Muscle layer of colon (tissue), 2 donors: ENCODE measurements around the gene PLPPR1.

ENCODE experiments used
- H3K27ac ChIP-seq: one replicate; pipeline ENCODE4 v1.7.0; 2013; ENCODE audit warnings: low read depth, mild to moderate bottlenecking, low read length, moderate library complexity
- H3K27me3 ChIP-seq, 2 donors: one replicate each; pipeline ENCODE4 v1.7.0; 2013; ENCODE audit warnings: low read length in 2 of 2, mild to moderate bottlenecking in 2 of 2; ENCODE audit not compliant: insufficient read depth in 2 of 2, control insufficient read depth in 1 of 2
- H3K36me3 ChIP-seq: one replicate; pipeline ENCODE4 v1.7.0; 2013; ENCODE audit warnings: mild to moderate bottlenecking, low read length; ENCODE audit not compliant: insufficient read depth
- H3K4me1 ChIP-seq: one replicate; pipeline ENCODE4 v1.7.0; 2013; ENCODE audit warnings: mild to moderate bottlenecking, low read length; ENCODE audit not compliant: insufficient read depth
- H3K4me3 ChIP-seq, 2 donors: one replicate each; pipeline ENCODE4 v1.7.0; 2013; ENCODE audit warnings: low read length in 2 of 2, low read depth in 1 of 2, mild to moderate bottlenecking in 1 of 2, moderate library complexity in 1 of 2
- H3K9ac ChIP-seq: one replicate; pipeline ENCODE4 v1.7.0; 2013; ENCODE audit warnings: low read length
- H3K9me3 ChIP-seq: one replicate; pipeline ENCODE4 v1.7.0; 2013; ENCODE audit warnings: mild to moderate bottlenecking, low read length
- donor health status: abdominal sarcoma.
- donor health status: Adenocarcinoma of cecum.

PLPPR1 gene

DNA sequence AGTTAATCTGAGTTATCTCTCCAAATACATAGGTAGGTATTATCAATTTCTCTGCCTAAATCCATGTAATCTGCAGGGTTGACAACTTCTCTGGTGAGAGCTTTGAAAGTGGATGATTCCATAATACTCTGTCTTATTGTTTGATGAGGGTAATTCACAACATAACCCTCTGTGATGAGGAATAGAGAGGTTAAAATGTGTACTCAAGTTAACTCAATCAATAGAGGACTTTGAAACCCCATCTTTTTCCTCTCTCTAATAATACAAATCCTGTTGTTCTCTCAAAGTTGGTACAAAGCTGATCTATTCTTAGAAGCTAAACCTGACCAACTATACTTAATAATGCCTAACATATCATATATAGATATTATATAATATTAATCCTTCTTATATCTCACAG lies 100.1 kb downstream of the PLPPR1 start:
- H3K9ac ChIP-seq = no peak overlapping the region
- no peak overlapping the region for H3K27ac ChIP-seq
- no peaks in the 10 kb centered on the region for H3K4me1 ChIP-seq
- H3K27me3 ChIP-seq = no peaks in the 10 kb centered on the region
- no peak overlapping the region for H3K4me3 ChIP-seq
- no peaks in the 10 kb centered on the region for H3K36me3 ChIP-seq
- no peaks in the 10 kb centered on the region for H3K9me3 ChIP-seq

GRCh38 chr9:101130054-101130453 lies 101.5 kb downstream of the PLPPR1 start:
- H3K36me3 ChIP-seq = no peaks in the 10 kb centered on the region
- H3K9ac ChIP-seq = no peak overlapping the region
- H3K4me3 ChIP-seq = no peak overlapping the region
- H3K4me1 ChIP-seq = no peaks in the 10 kb centered on the region
- H3K27me3 ChIP-seq = no peaks in the 10 kb centered on the region
- H3K27ac ChIP-seq = no peak overlapping the region
- no peaks in the 10 kb centered on the region for H3K9me3 ChIP-seq

GRCh38 chr9:101131326-101131725 lies 102.8 kb downstream of the PLPPR1 start:
- no peaks in the 10 kb centered on the region for H3K27me3 ChIP-seq
- H3K36me3 ChIP-seq = no peaks in the 10 kb centered on the region

GRCh38 chr9:101132801-101133200 lies 104.3 kb downstream of the PLPPR1 start:
- H3K9me3 ChIP-seq = no peaks in the 10 kb centered on the region
- no peak overlapping the region for H3K4me3 ChIP-seq
- H3K27ac ChIP-seq = no peak overlapping the region
- H3K36me3 ChIP-seq = no peaks in the 10 kb centered on the region
- H3K27me3 ChIP-seq = no peaks in the 10 kb centered on the region
- H3K9ac ChIP-seq = no peak overlapping the region
- H3K4me1 ChIP-seq = no peaks in the 10 kb centered on the region

More at GRCh38 chr9:101131326-101131725, 102.8 kb downstream of the PLPPR1 start:
- Histone ChIP-seq H3K4me1 (no peaks in the 10 kb centered on the region), H3K9ac (no peak overlapping the region), H3K9me3 (no peaks in the 10 kb centered on the region), H3K4me3 (no peak overlapping the region), H3K27ac (no peak overlapping the region)

DNA sequence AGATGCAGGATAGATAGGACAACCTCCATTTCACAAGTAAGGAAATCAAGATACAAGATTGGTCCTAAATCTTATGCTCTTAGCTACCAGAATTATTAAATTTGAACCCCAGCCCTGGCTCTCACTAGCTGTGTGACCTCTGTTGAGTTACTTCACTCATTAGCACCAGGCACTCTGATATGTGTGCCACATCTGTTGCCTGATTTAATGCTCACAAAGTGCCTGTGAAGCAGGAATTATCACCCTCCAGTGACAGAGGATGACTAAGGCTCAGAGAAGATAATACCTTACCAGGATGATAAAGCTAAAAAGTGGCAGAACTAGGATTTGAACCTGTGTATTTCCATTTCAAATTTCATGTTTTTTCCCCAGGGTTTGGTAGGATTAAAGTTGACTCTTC lies 110.0 kb downstream of the PLPPR1 start:
- no peak overlapping the region for H3K27ac ChIP-seq
- no peaks in the 10 kb centered on the region for H3K27me3 ChIP-seq
- H3K4me1 ChIP-seq = no peaks in the 10 kb centered on the region
- H3K9ac ChIP-seq = no peak overlapping the region
- H3K36me3 ChIP-seq = no peaks in the 10 kb centered on the region
- H3K9me3 ChIP-seq = no peaks in the 10 kb centered on the region
- H3K4me3 ChIP-seq = no peak overlapping the region

GRCh38 chr9:101139082-101139481 lies 110.6 kb downstream of the PLPPR1 start:
- H3K9me3 ChIP-seq = no peaks in the 10 kb centered on the region
- H3K36me3 ChIP-seq = no peaks in the 10 kb centered on the region
- H3K4me1 ChIP-seq = no peaks in the 10 kb centered on the region
- no peak overlapping the region for H3K4me3 ChIP-seq
- H3K9ac ChIP-seq = no peak overlapping the region
- no peaks in the 10 kb centered on the region for H3K27me3 ChIP-seq
- no peak overlapping the region for H3K27ac ChIP-seq

- H3K4me3 ChIP-seq = no peak overlapping the region
- no peaks in the 10 kb centered on the region for H3K9me3 ChIP-seq
- no peak overlapping the region for H3K27ac ChIP-seq
- H3K27me3 ChIP-seq = no peaks in the 10 kb centered on the region
- no peaks in the 10 kb centered on the region for H3K4me1 ChIP-seq
- no peaks in the 10 kb centered on the region for H3K36me3 ChIP-seq
- no peak overlapping the region for H3K9ac ChIP-seq
These were observed 112.2 kb downstream of the PLPPR1 start for GRCh38 chr9:101140764-101141163.

DNA sequence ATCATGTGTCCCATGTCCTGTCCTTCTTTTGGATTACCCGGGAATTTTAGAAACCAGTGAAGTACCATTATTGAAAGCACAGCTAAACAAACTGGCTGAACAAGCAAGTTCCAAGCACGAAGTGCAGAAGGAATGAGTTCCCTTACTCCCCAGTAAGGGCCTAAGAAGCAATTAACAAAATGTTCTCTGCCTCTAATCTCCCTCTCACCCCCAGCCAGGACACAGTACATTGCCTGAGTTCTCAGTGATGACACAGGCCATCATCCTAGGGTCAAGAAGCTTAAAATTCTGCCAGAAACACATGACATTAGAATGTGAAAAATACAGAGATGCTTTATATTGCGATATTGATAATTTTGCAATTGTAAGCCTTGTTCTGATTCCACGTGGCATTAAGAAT lies 118.0 kb downstream of the PLPPR1 start:
- H3K27ac ChIP-seq = no peak overlapping the region
- no peaks in the 10 kb centered on the region for H3K4me1 ChIP-seq
- H3K9ac ChIP-seq = no peak overlapping the region
- no peak overlapping the region for H3K4me3 ChIP-seq
- H3K9me3 ChIP-seq = no peaks in the 10 kb centered on the region
- no peaks in the 10 kb centered on the region for H3K27me3 ChIP-seq
- no peaks in the 10 kb centered on the region for H3K36me3 ChIP-seq

- H3K9ac ChIP-seq = no peak overlapping the region
- no peak overlapping the region for H3K4me3 ChIP-seq
- H3K9me3 ChIP-seq = no peaks in the 10 kb centered on the region
- H3K36me3 ChIP-seq = no peaks in the 10 kb centered on the region
- no peaks in the 10 kb centered on the region for H3K4me1 ChIP-seq
- H3K27me3 ChIP-seq = no peaks in the 10 kb centered on the region
- H3K27ac ChIP-seq = no peak overlapping the region
These were observed 119.8 kb downstream of the PLPPR1 start for GRCh38 chr9:101148344-101148743.

DNA sequence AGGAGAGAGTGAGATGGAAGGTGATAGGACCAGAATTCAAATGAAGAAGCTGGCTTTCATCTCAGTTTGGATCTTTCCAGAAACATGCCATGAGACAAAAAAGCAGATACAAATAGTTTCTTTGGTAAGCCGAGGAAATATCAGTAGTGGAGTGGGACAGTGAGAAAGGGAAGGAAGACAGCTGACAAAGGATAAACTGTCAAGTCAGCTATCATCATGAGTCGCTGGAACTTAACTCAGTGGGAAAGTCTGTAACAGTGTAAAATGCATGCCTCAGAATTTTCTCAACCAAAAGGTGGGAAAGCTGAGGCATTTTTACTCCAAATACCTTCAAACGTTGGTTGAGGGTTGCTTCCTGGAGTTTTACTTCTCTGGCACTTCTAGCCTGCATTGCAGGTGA lies 129.8 kb downstream of the PLPPR1 start:
- Histone ChIP-seq H3K4me1 (no peaks in the 10 kb centered on the region), H3K4me3 (no peak overlapping the region), H3K9me3 (no peaks in the 10 kb centered on the region), H3K27ac (no peak overlapping the region), H3K36me3 (no peaks in the 10 kb centered on the region), H3K9ac (no peak overlapping the region), H3K27me3 (no peaks in the 10 kb centered on the region)

DNA sequence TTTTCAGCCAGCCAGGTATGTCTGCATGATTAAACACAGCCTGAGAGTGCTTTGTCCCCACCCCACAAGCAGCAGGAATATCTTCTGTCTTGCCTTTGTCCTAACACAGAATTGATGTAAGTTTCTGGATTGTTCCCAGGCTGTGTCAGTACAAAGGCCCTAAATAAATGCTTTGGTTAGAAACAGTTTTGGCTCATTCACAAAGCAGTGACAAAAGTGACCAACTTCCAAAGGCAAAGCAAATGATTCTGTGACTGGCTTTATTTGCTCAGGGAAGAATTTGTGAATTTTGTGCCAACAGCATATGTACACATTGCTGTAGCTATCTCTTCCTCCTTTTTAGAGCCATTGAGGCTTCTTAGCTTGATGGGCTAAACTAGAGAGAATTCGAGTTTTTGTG lies 133.7 kb downstream of the PLPPR1 start:
- no peaks in the 10 kb centered on the region for H3K4me1 ChIP-seq
- H3K9ac ChIP-seq = no peak overlapping the region
- H3K27me3 ChIP-seq = no peaks in the 10 kb centered on the region
- H3K9me3 ChIP-seq = no peaks in the 10 kb centered on the region
- H3K4me3 ChIP-seq = no peak overlapping the region
- no peaks in the 10 kb centered on the region for H3K36me3 ChIP-seq
- H3K27ac ChIP-seq = no peak overlapping the region

DNA sequence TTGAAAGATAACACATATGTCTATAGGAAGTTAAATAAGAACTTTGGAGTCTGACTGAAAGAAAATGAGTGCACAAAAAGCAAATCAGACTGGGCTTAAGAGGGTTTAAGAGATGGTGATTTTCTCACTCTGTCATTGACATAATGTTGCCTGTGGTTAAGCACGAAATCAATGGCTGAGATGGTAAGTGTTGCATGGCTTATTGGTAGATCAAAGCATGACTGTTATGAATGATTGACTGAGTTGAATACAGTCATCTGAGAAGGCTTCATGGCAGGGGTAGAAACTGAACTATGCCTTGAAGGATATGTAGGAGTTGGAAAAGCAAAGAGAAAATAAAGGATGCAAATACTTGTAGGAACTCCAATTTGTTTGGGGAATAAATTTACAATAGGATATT lies 136.6 kb downstream of the PLPPR1 start:
- H3K27me3 ChIP-seq = no peaks in the 10 kb centered on the region
- no peaks in the 10 kb centered on the region for H3K4me1 ChIP-seq
- no peak overlapping the region for H3K9ac ChIP-seq
- H3K36me3 ChIP-seq = no peaks in the 10 kb centered on the region
- H3K4me3 ChIP-seq = no peak overlapping the region
- H3K27ac ChIP-seq = no peak overlapping the region
- no peaks in the 10 kb centered on the region for H3K9me3 ChIP-seq
